COLO668 (cell line): ENCODE measurements around the gene HS1BP3.

Source experiments
- DNase-seq: peaks from one replicate; lab custom pipeline; 2025; ENCODE audit not compliant: unreplicated experiment; lab: John Stamatoyannopoulos, UW

The HS1BP3 gene

DNA sequence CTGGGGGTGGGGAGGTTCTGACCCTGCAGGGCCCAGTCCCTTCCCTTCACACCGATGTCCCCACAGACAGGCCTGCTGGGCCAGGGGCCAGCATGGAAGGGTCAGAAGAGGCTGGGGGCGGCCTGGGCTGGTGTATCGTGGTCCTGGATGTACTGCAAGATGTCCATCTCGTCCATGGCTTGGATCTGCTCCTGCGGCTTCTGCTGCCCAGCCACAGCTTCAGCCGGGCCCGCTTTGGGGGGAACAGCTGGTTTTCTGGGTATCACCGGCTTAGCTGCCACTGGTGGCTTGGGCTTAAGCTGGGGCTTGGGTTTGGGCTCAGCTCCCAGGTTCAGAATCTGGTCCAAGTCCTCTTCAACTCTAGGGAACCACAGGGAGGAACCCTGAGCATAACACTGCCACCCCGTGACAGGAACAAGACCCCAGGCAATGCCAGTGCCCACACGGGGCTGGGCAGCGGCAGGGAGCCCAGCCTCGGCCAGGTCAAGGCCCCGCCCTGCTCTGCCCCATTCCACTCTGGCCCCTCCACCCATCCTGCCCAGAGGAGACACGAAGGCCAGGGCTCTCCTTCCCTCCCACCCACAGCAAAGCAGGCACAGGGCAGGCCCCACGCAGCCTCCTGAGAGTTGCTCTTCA lies 31.9 kb downstream of the HS1BP3 start:
- no peak for DNase-seq

DNA sequence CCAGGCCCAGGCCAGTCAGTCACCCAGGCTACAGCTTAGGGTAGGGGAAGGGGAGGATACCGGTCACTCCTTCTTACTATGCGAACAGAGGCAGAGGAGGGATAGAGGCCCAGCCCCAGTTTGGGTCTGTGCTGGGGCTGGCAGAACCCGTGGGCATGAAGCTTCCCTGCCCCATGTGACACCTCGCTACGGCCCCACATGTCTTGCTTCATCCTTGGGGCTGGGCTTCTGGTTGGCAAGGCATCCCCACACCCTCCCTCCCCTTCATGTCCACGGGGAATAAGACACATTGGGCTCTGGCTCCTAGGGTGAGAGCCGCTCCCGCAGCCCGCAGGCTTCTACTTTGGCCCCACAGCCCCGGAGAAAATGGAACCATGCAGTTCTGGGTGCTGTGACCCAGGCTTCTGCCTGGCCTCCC lies 32.4 kb downstream of the HS1BP3 start:
- no peak for DNase-seq

DNA sequence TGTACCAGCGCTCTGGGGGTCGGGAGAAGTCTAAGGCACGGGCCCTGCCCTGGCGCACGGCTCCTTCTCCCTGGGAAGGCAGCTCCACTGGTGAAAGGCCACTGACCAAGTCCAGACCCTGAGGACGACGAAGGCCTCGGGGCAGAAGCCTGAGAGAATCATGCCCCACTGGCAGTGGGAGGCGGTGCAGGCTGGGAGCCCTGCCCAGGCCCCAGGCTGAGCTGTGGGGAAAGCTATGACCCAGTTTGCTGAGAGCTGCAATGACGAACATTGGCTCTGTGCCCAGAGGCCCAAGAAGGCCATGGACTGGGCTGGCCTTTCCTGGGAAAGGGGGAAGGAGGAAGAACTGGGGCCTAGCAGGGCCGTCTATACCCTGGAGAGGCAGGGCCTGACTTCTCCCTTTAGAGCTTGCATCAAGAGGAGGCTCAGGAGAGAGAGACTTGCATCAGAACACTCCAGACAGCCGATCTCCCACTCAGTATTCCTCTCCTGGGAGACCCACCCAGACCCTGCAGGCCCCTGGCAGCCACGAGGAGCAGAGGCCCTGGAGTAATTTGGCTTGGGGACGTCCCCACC lies 32.9 kb downstream of the HS1BP3 start:
- peak; percentile 75 for DNase-seq

- DNase-seq, result no peak
Observed at GRCh38 chr2:20617081-20617575, 33.8 kb downstream of the HS1BP3 start.

GRCh38 chr2:20616341-20616871 lies 34.5 kb downstream of the HS1BP3 start:
- DNase-seq, result no peak

DNA sequence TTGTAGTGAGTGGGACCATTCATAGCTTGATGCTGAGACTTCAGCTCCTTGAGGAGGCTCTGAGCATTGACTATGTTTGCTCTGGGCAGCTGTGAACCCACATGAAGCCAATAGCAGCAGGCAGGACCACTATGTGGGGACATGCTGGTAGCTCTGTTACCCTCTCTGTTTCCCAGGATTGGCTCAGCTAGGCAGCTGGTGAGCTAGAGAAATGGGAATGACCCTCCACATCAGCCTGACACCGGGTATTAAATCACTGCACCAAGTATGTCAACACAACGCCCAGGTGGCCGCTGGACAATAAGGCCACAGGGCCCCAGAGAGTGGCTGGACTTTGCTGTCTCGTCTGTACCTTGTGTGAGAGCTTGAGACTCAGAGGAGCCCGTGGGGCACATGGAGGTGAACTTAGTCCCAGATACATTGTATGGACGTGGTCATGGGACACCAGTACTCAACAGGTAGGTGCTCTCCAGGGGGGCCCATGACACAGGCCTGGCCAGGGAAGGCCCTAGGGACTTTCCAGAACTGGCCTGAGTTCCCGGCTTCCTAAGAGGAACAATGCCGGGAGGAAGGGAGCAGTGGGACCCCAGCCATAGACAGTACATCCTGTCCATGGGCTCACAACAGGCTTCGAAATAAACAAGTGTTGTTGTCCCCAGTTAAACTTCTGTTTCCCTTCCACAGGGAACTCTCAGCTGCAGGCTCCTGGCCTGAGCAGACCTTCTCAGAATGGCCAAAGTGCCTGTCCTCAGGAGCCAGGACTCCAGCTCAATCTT lies 35.2 kb downstream of the HS1BP3 start:
- DNase-seq, result no peak

GRCh38 chr2:20615068-20615465 lies 35.8 kb downstream of the HS1BP3 start:
- DNase-seq, result no peak

DNA sequence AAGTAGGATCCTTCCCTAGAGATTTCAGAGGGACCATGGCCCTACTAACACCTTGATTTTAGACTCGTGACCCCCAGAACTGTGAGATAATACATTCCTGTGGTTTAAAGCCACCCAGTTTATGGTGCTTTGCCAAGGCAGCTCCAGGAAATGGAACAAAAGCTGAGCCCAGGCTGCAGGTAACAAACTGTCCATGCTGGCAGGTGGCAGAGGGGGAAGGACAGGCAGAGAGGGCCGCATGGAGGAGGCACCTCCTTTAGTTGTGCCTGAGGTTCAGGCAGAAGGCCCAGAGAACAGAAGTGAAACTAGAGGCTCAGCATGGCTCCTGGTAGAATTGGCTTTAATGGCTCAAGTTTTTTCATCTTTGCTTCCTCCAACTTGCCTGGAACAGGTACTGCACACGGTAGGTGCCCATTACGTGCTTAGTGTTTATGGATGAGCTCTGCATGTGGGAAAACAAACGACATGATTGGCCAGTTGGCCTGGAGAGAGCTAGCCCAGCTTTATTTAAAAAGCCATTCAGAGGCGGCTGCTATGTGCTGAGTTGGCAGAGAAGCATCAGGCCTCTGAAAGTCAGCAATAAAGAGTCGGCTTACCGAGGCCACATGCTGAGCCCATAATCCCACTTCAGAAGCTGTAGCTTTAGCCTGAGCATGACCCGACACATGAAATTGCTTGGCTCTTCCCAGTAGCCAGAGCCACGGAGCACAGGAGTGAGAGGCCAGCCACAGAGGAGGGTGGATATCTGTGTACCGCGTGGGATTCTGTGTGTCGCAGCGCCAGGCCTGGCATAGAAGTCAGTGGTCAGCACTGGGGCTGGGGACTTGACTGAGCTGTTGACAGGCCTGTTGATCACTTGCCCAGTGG lies 36.5 kb downstream of the HS1BP3 start:
- peak; percentile 66 for DNase-seq

GRCh38 chr2:20612925-20613916 lies 37.7 kb downstream of the HS1BP3 start:
- peak; percentile 59 for DNase-seq

DNA sequence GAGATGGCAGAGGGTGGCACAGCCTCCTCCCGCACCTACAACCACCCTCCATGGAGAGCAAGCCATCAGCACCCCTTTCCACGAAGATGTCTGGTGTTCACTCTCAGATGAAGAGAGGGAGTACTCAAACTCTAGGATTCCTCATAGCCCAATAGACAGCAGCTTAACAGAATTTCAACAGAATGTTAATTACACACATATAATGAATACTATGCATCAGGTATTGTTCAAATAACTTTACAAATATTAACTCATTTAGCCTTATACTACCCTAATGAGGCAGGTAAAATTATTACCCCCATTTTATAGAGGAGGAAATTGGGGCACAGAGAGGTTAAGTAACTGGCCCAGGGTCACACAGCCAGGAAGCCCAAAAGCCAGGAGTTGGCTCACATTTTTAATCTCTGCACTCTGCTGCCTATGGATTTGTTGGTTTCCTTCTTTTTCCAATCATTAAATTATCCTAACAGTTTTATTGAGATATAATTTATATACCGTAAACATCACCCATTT lies 39.0 kb downstream of the HS1BP3 start:
- DNase-seq, result no peak

DNA sequence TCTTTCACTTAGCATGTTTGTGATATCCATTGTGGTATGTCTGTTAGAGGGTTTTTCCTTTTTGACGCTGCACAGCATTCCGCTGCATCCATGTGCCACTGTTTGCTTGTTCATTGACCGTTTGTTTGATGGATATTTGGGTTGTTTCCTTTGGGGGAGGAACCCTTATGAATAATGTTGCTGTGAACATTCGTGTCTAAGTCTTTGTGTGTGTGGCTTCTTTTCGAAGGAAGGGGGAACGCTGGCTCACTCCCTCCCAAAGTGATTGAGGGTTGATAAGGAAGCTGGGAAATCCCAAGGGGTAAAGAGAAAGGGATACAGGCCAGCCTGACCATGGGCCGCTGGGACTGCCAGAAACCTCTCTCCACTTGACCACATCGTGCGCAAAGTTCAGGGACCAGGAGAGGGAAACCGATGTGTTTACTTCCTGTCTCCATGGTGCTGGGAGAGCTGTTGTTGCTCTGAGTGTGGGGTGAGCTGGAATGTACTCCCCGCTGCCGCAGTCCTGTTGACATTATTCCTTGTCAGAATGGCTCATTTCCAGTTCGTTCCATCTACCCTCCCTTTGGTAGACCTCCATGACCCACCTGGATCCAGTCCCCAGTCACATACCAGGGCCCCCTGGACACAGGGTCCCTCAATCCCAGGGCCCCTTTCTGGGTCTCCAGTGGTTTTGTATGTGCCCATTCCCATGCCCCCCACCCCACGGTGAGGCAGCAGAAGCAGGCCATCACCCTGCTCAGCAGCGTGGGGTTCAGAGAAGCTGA lies 39.6 kb downstream of the HS1BP3 start:
- DNase-seq, result peak; percentile 62

- DNase-seq, result no peak
Observed at GRCh38 chr2:20609995-20610357, 40.9 kb downstream of the HS1BP3 start.

DNA sequence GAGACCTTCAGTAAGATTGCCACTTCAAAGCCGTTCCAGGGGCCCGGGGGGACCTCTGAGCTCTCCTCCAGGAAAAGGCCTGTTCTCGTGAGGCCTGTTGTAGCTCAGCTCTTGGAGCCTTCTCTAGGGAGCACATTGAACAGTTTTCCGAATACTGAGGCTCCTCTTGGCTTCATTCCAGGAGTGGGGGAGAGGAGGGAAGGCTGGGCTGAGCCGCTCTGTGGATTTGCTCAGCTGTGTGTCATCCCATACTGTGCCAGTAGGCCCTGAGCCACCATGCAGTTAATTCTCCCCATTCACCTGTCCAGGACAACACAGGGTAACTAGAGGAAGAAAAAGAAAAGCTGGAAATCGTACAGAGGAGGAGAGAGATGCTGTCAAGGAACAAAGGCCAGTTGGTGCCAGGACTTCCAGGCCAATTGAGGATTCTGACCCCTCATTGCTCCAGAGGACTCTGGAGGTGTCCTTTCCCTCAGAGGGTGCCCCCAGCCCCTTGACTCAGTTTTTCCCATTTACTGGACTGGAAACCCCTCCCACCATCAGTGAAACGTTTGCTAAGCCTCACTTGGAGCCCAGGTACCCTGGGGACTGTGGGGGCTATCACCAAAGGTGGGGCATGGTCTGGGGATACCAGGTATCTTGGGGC lies 41.4 kb downstream of the HS1BP3 start:
- DNase-seq, result peak; percentile 69

- DNase-seq, result no peak
Observed at GRCh38 chr2:20608666-20609348, 42.1 kb downstream of the HS1BP3 start.

DNA sequence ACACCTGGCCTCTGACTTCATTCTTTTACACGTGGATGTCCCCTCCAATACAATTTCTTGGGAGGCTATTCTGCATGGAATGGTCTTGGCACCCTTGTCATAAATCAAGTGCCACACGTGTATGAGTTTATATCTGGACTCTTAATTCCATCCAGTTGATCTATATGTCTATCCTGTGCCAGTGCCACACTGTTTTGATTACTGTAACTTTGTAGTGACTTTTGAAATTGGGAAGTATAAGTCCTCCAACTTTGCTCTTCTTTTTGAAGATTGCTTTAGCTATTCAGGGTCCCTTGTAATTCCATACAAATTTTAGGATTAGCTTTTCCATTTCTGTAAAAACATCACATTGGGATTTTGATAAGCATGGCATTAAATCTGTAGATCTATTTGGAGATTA lies 43.5 kb downstream of the HS1BP3 start:
- DNase-seq, result no peak

GRCh38 chr2:20606198-20606597 lies 44.7 kb downstream of the HS1BP3 start:
- no peak for DNase-seq

DNA sequence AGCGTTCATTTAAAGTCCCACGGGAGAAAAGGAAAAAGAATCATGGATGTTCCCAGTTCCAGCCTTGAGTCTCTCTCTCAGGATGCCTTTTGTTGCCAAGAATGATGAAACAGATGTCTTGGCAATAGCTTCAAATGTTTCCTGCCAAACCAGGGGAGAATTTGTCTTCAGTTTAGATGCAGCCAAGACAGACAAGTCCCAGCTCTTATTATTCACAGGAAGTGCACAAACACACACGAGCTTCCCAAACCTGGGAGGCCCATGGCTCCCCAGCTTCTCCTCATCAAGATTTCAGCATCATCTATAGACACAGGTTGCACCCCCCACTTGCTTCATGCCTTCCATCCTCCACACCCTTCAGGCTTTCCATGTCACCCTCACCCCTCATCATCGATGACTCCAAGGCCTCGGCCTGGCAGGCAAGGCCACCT lies 45.9 kb downstream of the HS1BP3 start:
- DNase-seq, result no peak
